HepG2 (cell line): Measurements from ENCODE around the gene METAP1D. TPM values are rescaled to one million over a fixed set of nuclear protein-coding genes. Genes with fewer than 3 reads are reported as not detected.

Source experiments
- AKAP8 ChIP-seq: sonication (generic); formaldehyde crosslinking; IDR thresholded peaks from 2 replicates; pipeline ENCODE4 v1.5.1; 2020; ENCODE audit warnings: mild to moderate bottlenecking, missing genetic modification reagents
- CREB1 ChIP-seq, 2 experiments: fragments of 450-650 bp in 1 of 2; IDR thresholded peaks; 2 replicates each; pipeline ENCODE4 v1.6.1; 2016 to 2017; ENCODE audit warnings: control low read depth in 1 of 2, mild to moderate bottlenecking in 1 of 2, missing compliant biosample characterization in 1 of 2, missing genetic modification characterization in 1 of 2
- DMTF1 ChIP-seq: sonication (generic); formaldehyde crosslinking; IDR thresholded peaks from 2 replicates; pipeline ENCODE4 v1.4.0; 2020; ENCODE audit warnings: mild to moderate bottlenecking, missing genetic modification reagents
- GFI1 ChIP-seq: sonication (generic); formaldehyde crosslinking; IDR thresholded peaks from 2 replicates; pipeline ENCODE4 v1.5.0; 2020; ENCODE audit warnings: missing genetic modification reagents, mild to moderate bottlenecking, borderline replicate concordance
- HMG20B ChIP-seq: conservative IDR thresholded peaks from 2 replicates; pipeline ENCODE4 v1.6.1; 2016; ENCODE audit warnings: missing genetic modification reagents, missing compliant biosample characterization
- MAF1 ChIP-seq: sonication (generic); formaldehyde crosslinking; IDR thresholded peaks from 2 replicates; pipeline ENCODE4 v1.5.0; 2020; ENCODE audit warnings: missing genetic modification reagents, borderline replicate concordance
- MIER2 ChIP-seq: IDR thresholded peaks from 2 replicates; pipeline ENCODE4 v1.6.1; 2016; ENCODE audit warnings: missing biosample characterization, missing genetic modification reagents
- ZBED4 ChIP-seq: sonication (generic); formaldehyde crosslinking; IDR thresholded peaks from 2 replicates; pipeline ENCODE4 v1.4.0; 2020; ENCODE audit warnings: missing genetic modification reagents, borderline replicate concordance
- ZFP82 ChIP-seq: sonication (generic); formaldehyde crosslinking; IDR thresholded peaks from 2 replicates; pipeline ENCODE4 v1.5.1; 2020; ENCODE audit warnings: mild to moderate bottlenecking, missing genetic modification reagents, borderline replicate concordance
- ZKSCAN1 ChIP-seq: fragments of 150-350 bp; IDR thresholded peaks from 2 replicates; pipeline ENCODE4 v1.6.1; 2014; ENCODE audit warnings: low read length
- ZNF205 ChIP-seq: IDR thresholded peaks from 2 replicates; pipeline ENCODE4 v1.6.1; 2018; ENCODE audit warnings: missing biosample characterization, missing genetic modification reagents
- ZNF33B ChIP-seq: sonication (generic); formaldehyde crosslinking; IDR thresholded peaks from 2 replicates; pipeline ENCODE4 v1.5.1; 2020; ENCODE audit warnings: mild to moderate bottlenecking, missing genetic modification reagents
- ZNF646 ChIP-seq: sonication (generic); formaldehyde crosslinking; IDR thresholded peaks from 2 replicates; pipeline ENCODE4 v1.9.0; 2021; ENCODE audit warnings: mild to moderate bottlenecking, missing genetic modification reagents
- ZNF788 ChIP-seq: sonication (generic); formaldehyde crosslinking; IDR thresholded peaks from 2 replicates; pipeline ENCODE4 v1.5.0; 2020; ENCODE audit warnings: mild to moderate bottlenecking, missing genetic modification reagents, borderline replicate concordance
- polyA plus RNA-seq, 8 experiments: library from polyadenylated mRNA; depleted of rRNA in 3 of 8; stranded (reverse) in 7 of 8; unstranded in 1 of 8; fragments of >200 nt; fragmentation: Illumina TruSeq in 4 of 8; extraction: Trizol in 4 of 8; gene quantifications; 2 replicates each; pipeline versions ENCODE4 v1.2.1 to v1.2.3, GENCODE V29; 2011 to 2016; ENCODE audit warnings: low read depth in 4 of 8, missing spikeins in 1 of 8, mixed read lengths in 1 of 8; ENCODE audit not compliant: insufficient read depth in 1 of 8
- total RNA-seq, 5 experiments: library from RNA; depleted of rRNA; stranded (reverse); fragments of >200 nt; fragmentation: Illumina TruSeq; extraction: Trizol; gene quantifications; 2 replicates each; pipeline ENCODE4 v1.2.3, GENCODE V29; 2016; ENCODE audit warnings: low read depth in 1 of 5

METAP1D gene
- total and polyA plus RNA-seq, 2 of the 13 experiments (the other 11 are each of a cell fraction or from before 2014, with no cell fraction given) = 14.7 to 21.6 TPM

GRCh38 chr2:172052000-172052983, 52.5 kb downstream of the METAP1D start (continued):
- TF ChIP-seq ZNF646 (CRISPR knock-in tag) (no peak), ZNF33B (CRISPR knock-in tag) (no peak), ZNF788 (peak; percentile 58; the same call in 1 of the 2 replicates), CREB1 (IDR thresholded peaks at IDR 0.05) (no peak), CREB1 (CRISPR knock-in tag; IDR thresholded peaks at IDR 0.05) (peak; percentile 82), AKAP8 (no peak), ZBED4 (CRISPR knock-in tag) (0 out of 2 replicates have a peak, but pooled peaks have one; percentile 43), DMTF1 (CRISPR knock-in tag) (no peak), ZNF205 (CRISPR knock-in tag) (peak; percentile 63; the same call in 1 of the 2 replicates), ZKSCAN1 (no peak), ZFP82 (CRISPR knock-in tag) (no peak), MAF1 (CRISPR knock-in tag) (no peak), HMG20B (CRISPR knock-in tag) (peak; percentile 93), MIER2 (CRISPR knock-in tag) (no peak; the same call in 1 of the 2 replicates), GFI1 (CRISPR knock-in tag) (peak; percentile 89)
